ENCODE measurements around the gene ITPR2. TPM values are rescaled to one million over a fixed set of nuclear protein-coding genes. Genes with fewer than 3 reads are reported as not detected.
A peak's percentile ranks its signal among the peaks of the same experiment; 100 is the strongest.
"Not testable (repeated sequence)": the region's sequence is repeated elsewhere in the genome, so short reads cannot be mapped to it uniquely, and the experiment has no call there.

Gene ITPR2
- total RNA-seq, 2 donors from 2014 or later: 31.3 to 31.7 TPM

DNA sequence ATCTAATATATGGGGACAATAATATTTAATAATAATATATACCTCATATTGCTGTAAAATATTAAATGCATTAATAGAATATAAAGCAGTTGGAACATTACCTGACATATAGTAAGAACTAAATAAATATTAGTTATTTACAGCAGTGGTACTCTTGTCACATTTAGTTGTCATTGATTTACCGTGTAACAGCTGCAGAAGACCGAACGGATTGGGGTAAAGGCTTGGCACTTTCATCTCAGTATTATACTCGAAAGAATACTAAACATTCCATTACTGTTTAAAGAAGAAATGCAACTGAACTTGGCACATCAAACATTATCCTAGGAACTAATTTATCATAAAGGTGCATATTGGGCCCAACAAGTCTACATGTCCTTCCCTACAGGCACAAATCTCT lies 61.1 kb downstream of the ITPR2 start:
- no peak for DNase-seq
- ATAC-seq: no peak
- intact Hi-C loops (cut with DNase I, micrococcal nuclease): no loop called here

DNA sequence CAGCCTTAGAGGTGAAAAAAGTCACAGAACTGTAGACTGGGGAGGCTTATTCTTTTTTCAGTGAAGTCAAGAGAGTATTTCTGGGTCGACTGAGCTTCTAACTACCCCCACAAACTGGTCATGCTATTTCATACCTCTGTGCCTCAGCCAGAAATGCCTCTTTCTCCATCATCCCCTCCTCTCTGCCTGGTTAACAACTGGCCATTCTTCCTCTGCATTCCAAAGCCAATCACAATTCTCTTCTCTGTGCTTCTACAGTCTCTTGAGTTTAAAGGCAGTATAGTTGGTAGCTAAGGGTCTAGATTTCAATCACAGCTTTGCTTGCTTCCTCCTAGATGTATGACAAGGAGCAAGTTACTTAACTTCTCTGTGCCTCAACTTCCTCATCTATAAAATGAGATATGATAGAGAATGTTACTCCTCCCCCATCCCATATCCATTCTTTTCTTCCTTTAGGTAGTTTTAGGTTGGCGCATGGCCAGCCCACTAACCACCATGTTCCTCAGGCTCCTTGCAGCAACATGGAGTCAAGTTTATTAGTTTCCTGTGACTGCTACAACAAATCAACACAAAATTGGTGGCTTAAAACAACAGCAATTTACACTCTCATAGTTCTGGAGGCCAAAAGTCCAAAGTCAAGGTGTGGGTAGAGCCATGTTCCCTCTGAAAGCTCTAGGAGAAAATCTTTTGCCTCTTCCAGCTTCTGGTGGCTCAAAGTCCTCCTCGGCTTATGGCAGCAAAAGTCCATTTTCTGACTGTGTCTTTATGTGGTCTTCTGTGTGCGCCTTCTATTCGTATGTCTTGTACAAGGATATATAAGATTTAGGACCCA lies 62.5 kb downstream of the ITPR2 start:
- peak; percentile 72 for ATAC-seq
- intact Hi-C loops (cut with DNase I, micrococcal nuclease): no loop called here
- DNase-seq: peak in 1 of 2 donors; percentile 37

DNA sequence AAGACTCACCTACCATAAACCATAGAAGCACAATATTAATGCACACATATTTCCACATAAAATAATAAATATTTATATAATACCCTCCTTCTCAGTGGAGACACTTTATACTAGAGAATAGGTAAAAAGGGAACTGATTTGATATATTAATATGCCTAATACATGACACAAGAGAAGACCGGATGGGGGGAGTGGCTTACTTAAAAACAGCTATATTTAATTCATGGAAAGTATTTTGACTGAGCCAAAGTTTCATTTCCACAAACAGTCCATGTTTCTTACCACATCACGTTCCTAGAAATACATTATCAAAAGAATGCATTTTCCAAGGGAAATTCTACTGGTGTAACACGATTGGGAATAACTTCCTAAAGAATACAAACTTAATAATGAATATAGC lies 63.4 kb downstream of the ITPR2 start:
- intact Hi-C loops (cut with DNase I, micrococcal nuclease): no loop called here
- ATAC-seq (no peak), DNase-seq (no peak)

DNA sequence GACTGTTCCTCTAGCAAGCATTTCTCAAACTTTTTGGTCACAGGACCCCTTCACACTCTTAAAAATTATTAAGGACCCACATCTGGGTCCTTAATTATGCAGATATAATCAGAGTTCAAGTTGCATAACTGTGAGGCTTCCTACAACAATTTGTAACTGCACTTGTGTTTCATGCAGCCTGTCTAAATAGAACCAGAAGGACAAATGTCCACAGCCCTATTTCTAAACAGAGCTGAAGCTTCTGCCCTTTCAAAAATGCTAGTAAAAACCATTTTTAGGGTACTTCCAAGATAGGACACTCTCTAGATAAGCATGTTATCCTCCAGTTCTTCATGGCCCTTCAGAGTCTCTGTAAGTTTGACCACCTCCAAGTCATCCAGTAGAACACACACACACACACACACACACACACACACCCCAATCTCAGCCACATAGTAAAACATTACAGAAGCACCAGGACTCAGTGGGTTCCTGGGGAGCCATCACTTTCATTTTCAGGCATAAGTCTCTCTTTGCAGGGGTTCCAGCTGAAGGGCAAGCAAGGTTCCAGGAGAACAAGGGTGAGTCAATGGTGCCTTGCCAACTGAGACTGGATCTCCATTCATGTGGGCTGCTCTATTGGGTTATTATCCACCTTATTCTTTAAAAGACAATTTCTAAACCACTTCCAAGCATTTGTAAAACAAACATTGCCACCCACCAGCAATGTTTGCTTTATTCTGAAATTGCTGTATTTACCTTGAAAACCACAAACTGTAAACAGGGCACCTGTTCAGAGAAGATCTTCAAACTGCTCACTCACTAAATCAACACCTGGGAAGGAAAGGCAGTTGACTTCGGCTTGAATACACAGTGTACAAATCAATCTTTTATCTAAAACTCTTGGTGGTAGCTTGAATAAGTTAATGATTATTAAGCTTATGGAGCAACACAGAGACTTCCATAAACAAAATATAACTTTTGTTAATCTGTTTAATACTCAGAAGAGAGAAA lies 64.1 kb downstream of the ITPR2 start:
- peak; percentile 73 for ATAC-seq
- intact Hi-C loops (cut with DNase I, micrococcal nuclease): no loop called here
- DNase-seq: no peak

DNA sequence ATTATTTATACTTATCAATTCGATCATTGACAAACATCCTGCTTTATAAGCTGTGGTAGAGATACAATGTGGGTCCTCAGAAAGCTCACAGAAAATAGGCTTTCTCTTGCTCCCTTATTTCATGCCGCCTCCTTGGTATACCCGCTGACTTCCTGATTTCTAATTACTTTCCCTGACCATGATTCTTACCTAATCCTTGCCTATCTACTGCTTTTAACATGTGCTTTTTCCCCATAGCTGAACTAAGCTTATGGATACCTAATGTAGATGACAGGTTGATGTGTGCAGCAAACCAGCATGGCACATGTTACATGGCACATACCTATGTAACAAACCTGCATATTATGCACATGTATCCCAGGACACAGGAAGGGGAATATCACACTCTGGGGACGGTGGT lies 65.1 kb downstream of the ITPR2 start:
- DNase-seq (no peak), ATAC-seq (no peak)
- intact Hi-C loops (cut with DNase I, micrococcal nuclease): no loop called here

DNA sequence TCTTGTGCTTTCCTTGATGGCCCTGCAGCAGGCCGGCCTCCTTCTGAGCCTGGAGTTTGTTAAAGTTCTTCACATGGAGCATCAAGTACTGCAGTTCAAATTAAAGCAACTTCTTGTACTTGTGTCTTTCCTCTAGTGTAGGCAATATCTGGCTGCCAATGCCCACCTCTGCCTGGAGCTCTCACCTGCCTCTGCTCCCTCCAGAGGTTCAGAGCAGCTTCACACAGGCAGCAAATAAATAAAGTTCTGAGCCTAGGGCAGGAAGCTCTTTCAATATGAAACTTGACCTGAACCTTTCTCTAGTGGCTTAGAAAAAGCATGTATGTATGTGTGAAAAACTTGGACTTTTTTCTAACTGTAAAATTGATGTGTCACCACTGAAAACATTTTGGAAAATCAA lies 65.9 kb downstream of the ITPR2 start:
- ATAC-seq (no peak), DNase-seq (no peak)
- intact Hi-C loops (cut with DNase I, micrococcal nuclease): no loop called here

DNA sequence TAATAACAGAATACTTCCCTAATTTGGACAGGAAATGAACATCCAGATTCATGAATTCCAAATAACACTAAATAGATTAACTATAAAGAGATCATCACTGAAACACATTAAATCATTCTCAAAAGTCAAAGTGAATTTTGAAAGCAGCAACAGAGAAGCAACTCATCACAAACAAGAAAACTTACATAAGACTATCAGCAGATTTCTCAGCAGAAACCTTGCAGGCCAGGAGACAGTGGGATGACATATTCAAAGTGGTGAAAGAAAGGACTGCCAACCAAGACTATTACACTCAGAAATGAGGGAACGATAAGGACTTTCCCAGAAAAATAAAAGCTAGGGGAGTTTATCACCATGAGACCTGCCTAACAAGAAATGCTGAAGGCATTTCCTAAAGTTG lies 70.8 kb downstream of the ITPR2 start:
- DNase-seq (no peak), ATAC-seq (no peak)
- intact Hi-C loops (cut with DNase I, micrococcal nuclease): no loop called here

DNA sequence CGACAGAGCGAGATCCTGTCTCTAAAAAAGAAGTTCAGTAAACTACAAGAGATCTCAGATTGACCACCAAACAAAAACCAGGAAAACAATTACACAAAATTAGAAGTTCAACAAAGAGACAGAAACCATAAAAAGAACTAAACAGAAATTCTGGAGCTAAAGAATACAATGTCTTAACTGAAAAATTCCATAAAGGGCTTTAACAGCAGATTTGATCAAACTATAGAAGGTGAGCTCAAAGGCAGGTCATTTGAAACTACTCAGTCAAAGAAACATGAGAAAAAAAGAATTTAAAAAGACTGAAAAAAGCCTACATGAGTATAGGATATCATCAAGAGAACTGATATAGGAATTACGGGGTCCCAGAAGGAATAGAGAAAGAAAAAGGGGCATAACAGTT lies 71.2 kb downstream of the ITPR2 start:
- ATAC-seq (no peak), DNase-seq (no peak)
- intact Hi-C loops (cut with DNase I, micrococcal nuclease): no loop called here

DNA sequence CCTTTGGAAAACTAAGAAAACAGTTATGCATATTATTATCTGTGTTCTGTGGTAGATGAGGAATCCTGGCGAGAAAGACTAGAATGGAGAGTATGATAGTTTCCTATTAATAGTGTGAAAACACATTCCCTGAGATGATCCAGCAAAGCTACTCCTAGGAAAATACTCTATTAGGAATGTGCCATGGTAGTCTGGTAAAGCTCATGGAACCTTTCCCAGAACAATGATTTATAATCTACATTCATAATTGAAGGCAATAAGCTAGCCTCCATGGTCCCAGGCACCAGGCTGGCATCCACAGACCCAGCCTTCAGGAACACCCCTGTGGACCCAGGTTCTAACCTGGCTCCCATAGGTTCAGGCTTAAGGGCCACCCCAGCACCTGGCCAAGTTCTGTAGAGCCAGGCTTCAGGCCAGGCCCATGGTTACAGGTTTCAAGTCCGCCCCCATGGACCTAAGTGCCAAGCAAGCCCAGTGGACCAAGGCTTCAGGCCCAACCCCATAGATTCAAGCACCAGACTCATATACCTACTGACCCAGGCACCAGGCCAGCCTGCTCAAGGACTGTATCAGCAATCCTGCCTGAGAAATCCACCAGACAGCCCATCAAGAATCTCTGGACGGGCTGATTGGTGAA lies 72.2 kb downstream of the ITPR2 start:
- intact Hi-C loops (cut with DNase I, micrococcal nuclease): no loop called here
- ATAC-seq: no peak
- DNase-seq: no peak

DNA sequence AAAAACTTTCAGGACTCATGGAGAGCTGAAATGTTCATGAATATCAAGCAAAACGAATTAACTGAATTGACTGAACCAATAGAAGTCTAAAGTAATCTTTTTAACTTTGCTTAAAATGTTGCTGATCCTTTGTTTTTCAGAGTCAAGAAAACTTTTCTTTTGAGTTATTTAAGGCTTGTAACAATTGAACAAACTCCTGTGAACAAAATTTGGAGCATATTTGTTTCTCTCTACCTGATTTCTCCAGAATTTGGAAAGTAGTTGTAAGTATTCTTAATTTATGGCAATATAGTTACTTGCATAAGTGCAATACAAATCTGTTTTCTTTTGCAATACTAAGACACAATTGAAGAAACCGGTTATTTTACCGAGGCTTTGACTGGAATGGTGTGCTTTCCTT lies 77.6 kb downstream of the ITPR2 start:
- intact Hi-C loops (cut with DNase I, micrococcal nuclease): not testable (repeated sequence)

DNA sequence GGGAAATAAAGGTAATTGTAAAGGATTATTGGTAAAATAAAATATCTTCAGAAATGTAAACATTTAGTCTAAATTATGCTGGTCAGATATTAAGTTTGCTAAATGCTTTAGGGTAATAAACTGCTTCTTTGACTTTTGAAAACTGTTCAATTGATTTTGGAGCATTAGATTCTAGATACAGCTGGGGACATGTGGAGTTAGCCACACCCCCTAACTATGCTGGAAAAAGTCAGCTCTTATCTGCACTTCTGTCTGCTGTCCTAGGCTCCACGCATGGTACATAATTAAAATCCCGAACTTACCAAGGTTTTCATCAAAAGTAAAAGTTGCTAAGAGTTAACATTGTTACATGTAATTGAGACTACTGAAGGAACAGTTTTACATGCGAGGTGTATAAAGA lies 78.8 kb downstream of the ITPR2 start:
- ATAC-seq: no peak
- DNase-seq: no peak
- intact Hi-C loops (cut with DNase I, micrococcal nuclease): no loop called here

More for the DNA sequence above, 77.6 kb downstream of the ITPR2 start:
- DNase-seq, ATAC-seq: not testable (repeated sequence)

DNA sequence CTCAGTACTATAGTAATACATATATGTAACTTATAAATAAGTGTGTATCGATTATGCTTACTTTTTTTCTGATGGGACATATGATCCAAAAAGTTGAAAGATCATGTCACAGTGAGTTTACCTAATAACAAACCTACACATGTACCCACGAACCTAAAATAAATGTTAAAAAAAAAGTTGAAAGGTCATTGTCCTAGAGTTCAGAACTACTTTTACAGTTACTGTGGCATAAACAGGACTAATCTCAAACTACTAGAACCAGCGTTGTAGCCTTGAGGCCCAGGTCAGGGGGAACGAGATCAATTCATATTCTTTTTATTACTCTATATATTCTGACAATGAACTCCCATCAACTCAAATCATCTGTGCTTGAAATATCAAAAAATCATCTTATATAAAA lies 81.8 kb downstream of the ITPR2 start:
- no peak for ATAC-seq
- intact Hi-C loops (cut with DNase I, micrococcal nuclease): no loop called here
- DNase-seq: no peak

DNA sequence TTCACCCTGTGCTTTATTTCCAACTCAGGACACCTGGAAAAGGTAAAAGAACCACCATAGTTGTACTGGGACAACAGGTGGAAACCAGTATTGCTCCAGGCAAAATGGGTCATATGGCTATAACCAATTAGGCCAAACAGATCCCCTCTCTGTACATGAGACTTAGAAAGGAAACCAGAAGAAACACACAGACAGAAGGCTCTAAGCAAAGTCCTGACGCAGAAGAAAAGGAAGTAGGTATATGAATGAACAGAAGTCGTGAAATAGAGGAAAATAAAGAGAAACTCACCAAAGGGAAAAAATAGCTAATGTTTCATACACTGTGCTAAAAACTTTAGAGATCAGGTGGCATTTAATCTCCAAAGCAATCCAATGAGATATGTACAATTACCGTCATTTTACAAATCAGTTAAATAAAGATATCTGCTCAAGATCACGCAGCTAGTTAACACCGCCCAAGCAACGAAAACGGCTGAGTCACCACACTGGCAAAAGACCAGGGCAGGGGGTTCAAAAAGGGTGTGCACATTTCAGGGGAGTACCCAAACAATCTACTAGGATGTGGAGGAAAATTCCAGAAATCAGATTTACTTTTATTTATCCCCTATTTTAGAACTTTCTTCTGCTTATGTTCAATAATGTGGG lies 82.3 kb downstream of the ITPR2 start:
- intact Hi-C loops (cut with DNase I, micrococcal nuclease): no loop called here
- ATAC-seq (no peak), DNase-seq (no peak)

DNA sequence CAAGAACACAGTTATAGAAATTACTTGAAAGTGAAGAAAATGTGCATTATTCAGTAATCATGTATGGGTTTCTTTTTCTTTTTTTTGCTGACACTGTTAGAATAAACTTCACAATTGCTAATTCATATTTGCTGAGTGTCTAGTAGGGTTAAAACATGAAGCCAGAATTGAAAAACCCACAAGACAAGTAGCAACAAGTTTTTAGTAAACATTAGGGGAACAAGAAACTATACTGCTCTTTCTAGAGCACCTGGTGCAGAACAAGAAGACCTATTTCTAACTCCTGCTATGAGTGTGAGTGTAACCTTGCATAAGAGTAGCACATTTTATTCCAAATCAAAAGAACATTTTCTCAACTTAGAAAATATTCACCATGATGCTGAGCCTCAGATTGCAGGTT lies 83.2 kb downstream of the ITPR2 start:
- intact Hi-C loops (cut with DNase I, micrococcal nuclease): no loop called here
- ATAC-seq (no peak), DNase-seq (no peak)

DNA sequence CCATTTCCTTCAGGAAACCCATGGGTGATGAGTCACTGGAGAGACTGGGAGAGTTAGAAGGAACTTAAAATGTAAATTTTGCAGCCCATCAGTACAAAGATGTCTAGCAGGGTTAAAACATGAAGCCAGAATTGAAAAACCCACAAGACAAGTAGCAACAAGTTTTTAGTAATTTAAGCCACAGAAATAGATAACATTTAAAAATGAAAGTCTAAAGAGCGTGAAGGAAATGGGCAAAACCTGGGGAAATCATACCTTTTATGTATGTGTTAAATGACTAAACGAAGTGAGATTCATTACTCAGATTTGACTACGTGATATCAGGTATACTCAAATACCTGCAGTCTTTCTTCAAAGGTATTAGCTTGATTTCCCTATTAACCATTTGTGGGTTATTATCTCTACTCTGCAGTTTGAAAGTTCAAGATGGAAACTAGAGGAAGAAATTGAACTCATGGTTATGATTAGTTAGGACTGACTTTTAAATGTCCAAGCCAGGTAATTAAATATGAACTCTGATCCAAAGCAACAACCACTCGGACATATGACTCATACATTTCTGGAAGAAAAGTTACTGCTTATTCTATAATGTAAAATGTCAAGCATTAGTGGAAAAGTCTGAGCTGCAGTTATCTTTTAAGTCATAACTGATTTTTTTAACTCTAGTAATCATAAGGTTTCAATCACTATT lies 84.1 kb downstream of the ITPR2 start:
- DNase-seq (no peak), ATAC-seq (peak; percentile 57)
- intact Hi-C loops (cut with DNase I, micrococcal nuclease): no loop called here

DNA sequence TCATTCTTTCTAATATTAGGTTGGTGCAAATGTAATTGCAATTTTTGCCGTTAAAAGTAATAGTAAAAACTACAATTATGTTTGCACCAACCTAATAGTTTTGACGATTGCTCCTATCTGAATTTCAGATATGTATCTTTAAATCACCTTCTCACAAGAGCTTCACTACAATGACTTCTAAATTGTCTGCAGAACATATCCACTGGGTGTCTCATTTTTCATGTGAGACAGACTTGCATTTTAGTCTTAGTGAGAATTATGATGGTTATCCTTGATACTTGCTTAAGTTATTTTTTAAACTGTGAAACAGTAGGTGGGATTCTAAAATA lies 84.6 kb downstream of the ITPR2 start:
- intact Hi-C loops (cut with DNase I, micrococcal nuclease): no loop called here
- no peak for ATAC-seq
- no peak for DNase-seq

DNA sequence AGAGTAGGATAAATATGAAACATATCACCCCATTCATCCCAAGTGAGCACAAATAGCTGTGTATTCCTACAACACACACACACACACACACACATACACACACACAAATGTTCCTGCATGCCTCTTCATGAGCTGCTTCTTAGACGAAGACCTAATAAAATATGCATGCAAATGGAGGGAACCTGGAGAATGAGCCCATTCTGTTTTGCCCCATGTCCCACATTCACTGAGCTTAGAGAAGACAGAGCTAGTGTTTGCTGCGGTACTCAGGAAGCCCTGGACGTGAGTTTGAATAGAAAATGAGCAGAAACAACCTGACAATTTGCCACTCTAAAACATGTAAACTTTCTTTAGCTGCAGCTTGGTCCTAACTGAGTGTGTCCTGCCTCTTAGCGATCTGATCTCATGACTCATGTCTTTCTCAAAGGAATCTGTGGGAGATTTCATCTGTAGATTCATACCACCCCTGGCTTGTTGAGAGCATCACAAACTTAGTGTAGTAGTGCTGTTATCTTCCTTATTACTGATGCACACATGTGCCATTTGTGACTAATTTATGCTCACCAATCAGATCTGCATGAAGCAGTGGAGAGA lies 86.8 kb downstream of the ITPR2 start:
- ATAC-seq: no peak
- intact Hi-C loops (cut with DNase I, micrococcal nuclease): no loop called here

DNA sequence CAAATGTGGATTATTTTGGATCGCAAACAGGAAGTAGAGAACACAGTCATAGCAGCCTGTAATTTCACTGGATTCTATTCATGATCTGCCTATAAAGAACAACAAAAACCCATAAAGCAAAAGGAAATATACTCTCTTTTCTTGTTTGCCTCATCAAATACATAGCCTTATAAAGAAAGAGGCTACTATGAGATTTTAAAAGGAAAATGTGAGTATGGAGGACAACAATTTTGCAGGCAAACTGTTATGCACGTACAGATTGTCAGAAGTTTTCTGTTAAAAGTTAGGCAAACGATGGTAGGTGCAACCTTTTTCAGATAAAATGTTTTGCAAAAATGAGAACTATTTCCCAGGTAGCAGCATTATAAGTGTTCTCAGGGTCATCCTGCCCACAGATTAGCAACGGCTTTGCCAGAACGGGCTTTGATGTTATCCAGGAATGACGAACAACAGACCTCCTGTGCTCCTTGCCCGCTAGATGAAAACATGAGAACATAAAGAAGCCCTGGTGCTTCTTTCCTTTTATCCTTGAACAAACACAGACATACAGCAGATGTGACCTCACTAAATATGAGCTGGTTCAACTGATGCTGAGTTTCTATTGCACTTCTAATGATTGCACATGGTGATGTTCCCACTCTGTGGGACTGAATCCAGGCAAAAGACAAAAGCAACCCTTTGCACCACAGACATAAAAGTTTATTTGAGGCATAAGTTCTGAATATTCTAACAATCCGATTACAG lies 88.1 kb downstream of the ITPR2 start:
- DNase-seq: no peak
- intact Hi-C loops (cut with DNase I, micrococcal nuclease): no loop called here
- no peak for ATAC-seq

More for the DNA sequence above, 86.8 kb downstream of the ITPR2 start:
- no peak for DNase-seq
